Testis (tissue), 3 donors: ENCODE data around the gene PHLDA2. TPM values are rescaled to one million over a fixed set of nuclear protein-coding genes. Genes with fewer than 3 reads are reported as not detected.

Experiments
- DNase-seq: peaks from one replicate; pipeline ENCODE4 v3.0.0-alpha.2; 2019
- H3K27ac ChIP-seq, 2 donors: fragments of 200-600 bp; sonication (generic); one replicate each; pipeline ENCODE4 v1.5.1; 2019
- H3K27me3 ChIP-seq: fragments of 200-600 bp; sonication (generic); one replicate; pipeline ENCODE4 v1.5.1; 2019
- H3K36me3 ChIP-seq: fragments of 200-600 bp; sonication (generic); one replicate; pipeline ENCODE4 v1.5.1; 2017; ENCODE audit warnings: low read depth; ENCODE audit errors: missing control alignments
- H3K4me1 ChIP-seq: fragments of 200-600 bp; sonication (generic); one replicate; pipeline ENCODE4 v1.5.1; 2019
- H3K4me3 ChIP-seq, 2 donors: fragments of 200-600 bp; sonication (generic); one replicate each; pipeline ENCODE4 v1.5.1; 2017 to 2019
- H3K9me3 ChIP-seq: fragments of 200-600 bp; sonication (generic); one replicate; pipeline ENCODE4 v1.5.1; 2017
- POLR2A ChIP-seq: fragments of 450-650 bp; IDR thresholded peaks from one replicate; pipeline ENCODE4 v1.6.1; 2017; ENCODE audit warnings: antibody characterized with exemption, mild to moderate bottlenecking, moderate library complexity
- whole genome bisulfite sequencing, 2 donors: methylation state at CpG; one replicate each; pipeline ENCODE4 v1.1.5; 2018; 5-methylcytosine and 5-hydroxymethylcytosine counted together
- intact Hi-C: fragments of 100-400 bp; cut with DNase I; formaldehyde crosslinking; loops from one replicate; pipeline ENCODE4 v1.15.1; 2023; ENCODE audit warnings: low total_unique reads
- polyA plus RNA-seq: library from polyadenylated mRNA; stranded (reverse); fragments of 350-450 nt; fragmentation: Illumina TruSeq; extraction: RNeasy Lipid Tissue Mini Kit (QIAGEN cat#74804); gene quantifications from one replicate; pipeline ENCODE4 v1.2.3, GENCODE V29; 2014; ENCODE audit warnings: low read depth, low replicate concordance; ENCODE audit not compliant: insufficient read depth
- total RNA-seq, 2 donors: library from RNA; depleted of rRNA; stranded (reverse); fragments of >200 nt; gene quantifications; one replicate each; pipeline ENCODE4 v1.2.3, GENCODE V29; 2016
- TF ChIP-seq, protein P1 (sequence below), 3 experiments: fragments of 450-650 bp in 2 of 3; fragments of 200-600 bp in 1 of 3; sonication (generic) in 1 of 3; IDR thresholded peaks; one replicate each; pipeline ENCODE4 v1.5.1; 2016 to 2019; ENCODE audit warnings: antibody characterized with exemption in 3 of 3, mild to moderate bottlenecking in 2 of 3, moderate library complexity in 1 of 3

Gene PHLDA2
- total and polyA plus RNA-seq, 3 donors from 2014 or later, result 0.62 to 4.0 (median 2.2) TPM

DNA sequence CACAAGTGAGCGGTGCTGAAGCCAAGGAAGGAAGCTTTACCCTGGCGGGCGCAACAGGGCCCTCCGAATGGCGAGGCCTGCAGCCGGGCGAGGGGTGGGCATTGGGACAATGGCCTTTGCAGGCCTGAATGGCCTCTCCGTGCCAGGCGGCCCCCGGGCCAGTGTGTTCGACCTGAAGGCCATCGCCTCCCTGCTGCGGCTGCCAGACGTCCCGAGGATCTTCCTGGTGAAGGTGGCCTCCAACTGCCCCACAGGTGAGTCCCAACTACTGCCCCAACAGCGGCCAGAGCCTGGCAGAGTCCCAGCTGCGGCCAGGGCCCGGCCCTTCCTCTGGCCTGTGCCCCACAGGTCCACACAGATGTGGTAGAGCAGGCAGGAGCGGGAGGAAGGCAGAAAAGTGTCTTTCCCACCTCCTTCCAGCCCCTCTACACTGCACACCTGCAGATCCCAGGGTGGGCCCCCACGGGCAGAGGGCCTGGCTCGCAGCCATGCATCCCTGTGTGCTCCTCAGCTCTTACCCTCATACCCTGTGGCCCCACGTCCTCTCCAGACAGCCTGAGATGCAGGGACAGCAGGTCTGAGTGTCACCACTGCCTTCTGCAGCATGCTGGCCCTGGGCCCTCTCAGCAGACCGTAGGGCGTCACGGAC, 11.3 kb downstream of the PHLDA2 start:
- Histone ChIP-seq H3K4me3 (no peak overlapping the region), H3K9me3 (no peaks in the 10 kb centered on the region), H3K36me3 (no peaks in the 10 kb centered on the region), H3K27ac (no peak overlapping the region), H3K4me1 (no peaks in the 10 kb centered on the region), H3K27me3 (no peaks in the 10 kb centered on the region)
- WGBS, 2 donors, result 88% methylated on average over 20 to 23 of the region's 25 CpGs
- intact Hi-C loops, result no loop called here
- TF ChIP-seq, protein P1, sequence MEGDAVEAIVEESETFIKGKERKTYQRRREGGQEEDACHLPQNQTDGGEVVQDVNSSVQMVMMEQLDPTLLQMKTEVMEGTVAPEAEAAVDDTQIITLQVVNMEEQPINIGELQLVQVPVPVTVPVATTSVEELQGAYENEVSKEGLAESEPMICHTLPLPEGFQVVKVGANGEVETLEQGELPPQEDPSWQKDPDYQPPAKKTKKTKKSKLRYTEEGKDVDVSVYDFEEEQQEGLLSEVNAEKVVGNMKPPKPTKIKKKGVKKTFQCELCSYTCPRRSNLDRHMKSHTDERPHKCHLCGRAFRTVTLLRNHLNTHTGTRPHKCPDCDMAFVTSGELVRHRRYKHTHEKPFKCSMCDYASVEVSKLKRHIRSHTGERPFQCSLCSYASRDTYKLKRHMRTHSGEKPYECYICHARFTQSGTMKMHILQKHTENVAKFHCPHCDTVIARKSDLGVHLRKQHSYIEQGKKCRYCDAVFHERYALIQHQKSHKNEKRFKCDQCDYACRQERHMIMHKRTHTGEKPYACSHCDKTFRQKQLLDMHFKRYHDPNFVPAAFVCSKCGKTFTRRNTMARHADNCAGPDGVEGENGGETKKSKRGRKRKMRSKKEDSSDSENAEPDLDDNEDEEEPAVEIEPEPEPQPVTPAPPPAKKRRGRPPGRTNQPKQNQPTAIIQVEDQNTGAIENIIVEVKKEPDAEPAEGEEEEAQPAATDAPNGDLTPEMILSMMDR (IDR thresholded peaks at IDR 0.05), result no peak
- TF ChIP-seq POLR2A, result no peak
- no peak for DNase-seq

GRCh38 chr11:2916892-2917645, 12.2 kb downstream of the PHLDA2 start:
- no peak overlapping the region for H3K27ac ChIP-seq
- H3K4me3 ChIP-seq, result no peak overlapping the region
- TF ChIP-seq, protein P1 (IDR thresholded peaks at IDR 0.05), result no peak
- no peak for TF ChIP-seq POLR2A
- intact Hi-C loops, result no loop called here
- WGBS, 2 donors, result 89 to 95% methylated on average over 14 to 15 of the region's 16 CpGs
- no peaks in the 10 kb centered on the region for H3K4me1 ChIP-seq
- no peak for DNase-seq
- no peaks in the 10 kb centered on the region for H3K9me3 ChIP-seq
- H3K36me3 ChIP-seq, result no peaks in the 10 kb centered on the region
- no peaks in the 10 kb centered on the region for H3K27me3 ChIP-seq

GRCh38 chr11:2916114-2916891, 12.9 kb downstream of the PHLDA2 start:
- Histone ChIP-seq H3K9me3 (no peaks in the 10 kb centered on the region), H3K27me3 (no peaks in the 10 kb centered on the region), H3K4me1 (no peaks in the 10 kb centered on the region), H3K36me3 (no peaks in the 10 kb centered on the region), H3K27ac (no peak overlapping the region), H3K4me3 (no peak overlapping the region)
- WGBS, 2 donors, result 71 to 89% methylated on average over 5 to 19 of the region's 20 CpGs
- no peak for DNase-seq
- intact Hi-C loops, result no loop called here
- no peak for TF ChIP-seq POLR2A
- TF ChIP-seq, protein P1 (IDR thresholded peaks at IDR 0.05), result no peak

DNA sequence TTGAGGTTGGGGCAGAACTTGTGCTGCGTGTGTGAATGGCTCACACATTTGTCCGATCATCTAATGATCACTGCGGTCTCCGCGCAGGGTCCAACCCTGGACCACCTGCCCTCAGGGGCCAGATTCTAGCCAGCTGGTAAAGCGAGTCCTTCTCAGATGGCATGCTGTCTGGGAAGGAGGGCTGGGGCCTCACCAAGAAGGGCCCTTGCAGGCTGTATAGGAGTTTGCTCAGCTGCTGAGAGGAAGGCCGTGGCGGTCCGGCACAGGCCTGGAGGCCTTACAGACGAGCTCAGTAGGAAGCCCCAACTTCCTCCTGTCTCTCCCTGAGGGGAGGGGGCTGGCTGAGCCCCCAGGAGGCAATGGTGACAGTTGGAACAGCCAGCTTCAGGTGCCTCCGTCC, 13.7 kb downstream of the PHLDA2 start:
- TF ChIP-seq POLR2A, result no peak
- TF ChIP-seq, protein P1 (IDR thresholded peaks at IDR 0.05), result no peak
- Histone ChIP-seq H3K27ac (no peak overlapping the region), H3K36me3 (no peaks in the 10 kb centered on the region), H3K27me3 (no peaks in the 10 kb centered on the region), H3K4me1 (no peaks in the 10 kb centered on the region), H3K9me3 (no peaks in the 10 kb centered on the region), H3K4me3 (no peak overlapping the region)
- DNase-seq, result no peak
- intact Hi-C loops, result no loop called here
- WGBS, 2 donors, result 91 to 92% methylated on average over 7 to 11 of the region's 11 CpGs
